ENCODE measurements around the gene SV2B.

SV2B gene

GRCh38 chr15:91102546-91103330 lies 2.7 kb downstream of the SV2B start:
- DNase-seq (ENCODE audit: low read depth in 2 of 2), result no peak

GRCh38 chr15:91104111-91104510 lies 4.1 kb downstream of the SV2B start:
- no peak for DNase-seq (ENCODE audit: low read depth in 2 of 2)

- no peak for DNase-seq (ENCODE audit: low read depth in 2 of 2)
Observed at GRCh38 chr15:91108421-91108820, 8.4 kb downstream of the SV2B start.

GRCh38 chr15:91109885-91110284 lies 9.8 kb downstream of the SV2B start:
- no peak for DNase-seq (ENCODE audit: low read depth in 2 of 2)

GRCh38 chr15:91110407-91110806 lies 10.3 kb downstream of the SV2B start:
- DNase-seq (ENCODE audit: low read depth in 2 of 2), result no peak

- no peak for DNase-seq (ENCODE audit: low read depth in 2 of 2)
Observed at GRCh38 chr15:91113030-91113429, 13.0 kb downstream of the SV2B start.

GRCh38 chr15:91114301-91114700 lies 14.2 kb downstream of the SV2B start:
- DNase-seq (ENCODE audit: low read depth in 2 of 2), result no peak

- no peak for DNase-seq (ENCODE audit: low read depth in 2 of 2)
Observed at GRCh38 chr15:91116113-91117067, 16.3 kb downstream of the SV2B start.

- DNase-seq (ENCODE audit: low read depth in 2 of 2), result no peak
Observed at GRCh38 chr15:91117375-91117774, 17.3 kb downstream of the SV2B start.

GRCh38 chr15:91118817-91119590 lies 18.9 kb downstream of the SV2B start:
- no peak for DNase-seq (ENCODE audit: low read depth in 2 of 2)

- DNase-seq (ENCODE audit: low read depth in 2 of 2), result no peak
Observed at GRCh38 chr15:91122296-91122695, 22.2 kb downstream of the SV2B start.

GRCh38 chr15:91124132-91124531 lies 24.1 kb downstream of the SV2B start:
- DNase-seq (ENCODE audit: low read depth in 2 of 2), result no peak

GRCh38 chr15:91125162-91125561 lies 25.1 kb downstream of the SV2B start:
- DNase-seq (ENCODE audit: low read depth in 2 of 2), result no peak

GRCh38 chr15:91126080-91126479 lies 26.0 kb downstream of the SV2B start:
- no peak for DNase-seq (ENCODE audit: low read depth in 2 of 2)

- DNase-seq (ENCODE audit: low read depth in 2 of 2), result no peak
Observed at GRCh38 chr15:91127236-91127955, 27.3 kb downstream of the SV2B start.

GRCh38 chr15:91128016-91128415 lies 28.0 kb downstream of the SV2B start:
- DNase-seq (ENCODE audit: low read depth in 2 of 2), result no peak

GRCh38 chr15:91129436-91129835 lies 29.4 kb downstream of the SV2B start:
- DNase-seq (ENCODE audit: low read depth in 2 of 2), result no peak

- DNase-seq (ENCODE audit: low read depth in 2 of 2), result no peak
Observed at GRCh38 chr15:91132079-91132478, 32.0 kb downstream of the SV2B start.

- DNase-seq (ENCODE audit: low read depth in 2 of 2), result no peak
Observed at GRCh38 chr15:91133511-91133910, 33.5 kb downstream of the SV2B start.

- no peak for DNase-seq (ENCODE audit: low read depth in 2 of 2)
Observed at GRCh38 chr15:91135201-91136130, 35.4 kb downstream of the SV2B start.
